Lung (tissue), 12 donors: Measurements from ENCODE around the gene TM4SF5. TPM values are rescaled to one million over a fixed set of nuclear protein-coding genes. Genes with fewer than 3 reads are reported as not detected.

Source experiments
- ATAC-seq: fragments of 200-7000 bp; cut with Tn5 transposase; one replicate; pipeline ENCODE4 v1.9.1; 2020; ENCODE audit warnings: moderate number of reproducible peaks; ENCODE audit not compliant: insufficient read depth, low FRiP score
- DNase-seq, 3 donors: peaks; one replicate each; pipeline ENCODE4 v3.0.0-alpha.2; 2013 to 2017
- H3K27ac ChIP-seq, 2 donors: one replicate each; pipeline ENCODE4 v1.5.1; 2013; ENCODE audit warnings: mild to moderate bottlenecking in 2 of 2, moderate library complexity in 2 of 2, control low read depth in 1 of 2, inconsistent platforms in 1 of 2, low read depth in 1 of 2, low read length in 1 of 2
- H3K27me3 ChIP-seq, 3 donors: one replicate each; pipeline ENCODE4 v1.5.1; 2013; ENCODE audit warnings: low read length in 2 of 3; ENCODE audit not compliant: control insufficient read depth in 3 of 3, insufficient read depth in 3 of 3
- H3K36me3 ChIP-seq, 4 donors: one replicate each; pipeline ENCODE4 v1.5.1; 2013; ENCODE audit warnings: low read length in 4 of 4, mild to moderate bottlenecking in 1 of 4, moderate library complexity in 1 of 4; ENCODE audit not compliant: control insufficient read depth in 4 of 4, insufficient read depth in 4 of 4
- H3K4me1 ChIP-seq, 5 donors: one replicate each; pipeline ENCODE4 v1.5.1; 2013; ENCODE audit warnings: low read length in 5 of 5, mild to moderate bottlenecking in 2 of 5, moderate library complexity in 1 of 5; ENCODE audit not compliant: control insufficient read depth in 5 of 5, insufficient read depth in 5 of 5
- H3K4me3 ChIP-seq: one replicate; pipeline ENCODE4 v1.5.1; 2013; ENCODE audit warnings: mild to moderate bottlenecking, control low read depth, moderate library complexity
- H3K9ac ChIP-seq, 2 donors: one replicate each; pipeline ENCODE4 v1.5.1; 2013; ENCODE audit warnings: low read length in 2 of 2, control low read depth in 1 of 2; ENCODE audit not compliant: insufficient read depth in 1 of 2
- H3K9me3 ChIP-seq, 4 donors: one replicate each; pipeline ENCODE4 v1.5.1; 2013; ENCODE audit warnings: low read length in 3 of 4, mild to moderate bottlenecking in 1 of 4, moderate library complexity in 1 of 4; ENCODE audit not compliant: control insufficient read depth in 4 of 4, insufficient read depth in 3 of 4
- CTCF ChIP-seq: IDR thresholded peaks from 2 replicates; pipeline ENCODE4 v1.5.1; 2012; ENCODE audit warnings: mild to moderate bottlenecking; ENCODE audit errors: control extremely low read depth, extremely low read depth
- WGBS, 2 donors: extraction: QIAGEN DNeasy Blood & Tissue Kit; methylation state at CpG; one replicate each; pipeline ENCODE4 v1.1.7; 2013; 5-methylcytosine and 5-hydroxymethylcytosine counted together
- polyA plus RNA-seq, 2 donors: library from polyadenylated mRNA; stranded (reverse); fragments of 200-250 nt; gene quantifications; one replicate each; pipeline ENCODE4 v1.2.1, GENCODE V29; 2013
- total RNA-seq, 2 donors: library from RNA; depleted of rRNA in 1 of 2; stranded (reverse); fragments of >200 nt in 1 of 2; gene quantifications; one replicate each; pipeline ENCODE4 v1.2.1, GENCODE V29; 2014 to 2021
- donor health status: control.
- donor health status: control.
- donor health status: Bipolar disorder and iron deficiency.
- donor health status: healthy.
- donor health status: DM: yes; HTN: yes; CAD: no.

Gene TM4SF5
- total and polyA plus RNA-seq, 4 donors: not detected

DNA sequence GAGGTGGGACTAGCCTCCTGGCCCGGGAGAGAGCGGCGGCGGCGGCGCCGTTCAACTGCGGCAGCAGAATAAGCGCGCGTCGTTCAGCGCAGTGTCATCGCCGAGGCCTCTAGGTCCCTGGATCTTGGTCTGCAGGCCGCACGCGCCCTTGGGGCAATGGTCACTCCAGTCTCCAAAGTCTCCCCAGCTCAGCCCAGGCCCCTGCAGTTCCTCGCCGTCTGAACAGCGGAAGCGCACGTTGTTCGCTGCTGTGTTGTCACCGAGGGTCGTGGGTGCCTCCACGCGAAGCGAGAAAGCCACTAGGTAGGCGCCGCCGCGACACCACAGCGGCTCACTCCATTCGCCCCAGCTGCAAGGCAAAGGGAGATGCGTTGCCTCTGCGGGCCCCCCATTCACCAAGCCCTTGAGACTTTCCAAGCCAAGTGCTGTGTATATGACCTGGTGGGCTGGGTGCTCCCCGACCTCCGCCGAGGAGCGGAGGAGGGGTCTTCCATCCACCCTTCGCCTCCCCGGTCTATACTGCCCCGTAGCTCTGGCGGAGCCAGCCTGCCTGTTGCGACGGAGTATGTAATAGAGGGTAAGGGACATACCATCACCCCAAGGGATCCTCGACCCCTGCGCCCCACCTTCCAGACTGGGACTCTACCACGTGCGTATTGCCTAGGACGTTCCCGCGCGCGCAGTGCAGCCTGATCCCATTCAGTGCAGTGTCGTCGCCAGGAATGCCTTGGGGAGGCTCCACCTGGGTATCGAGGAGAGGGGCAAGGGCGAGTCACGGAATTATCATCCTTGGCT lies 13.8 kb downstream of the TM4SF5 start:
- DNase-seq (no peak), ATAC-seq (no peak)
- H3K36me3 ChIP-seq: no peaks in the 10 kb centered on the region
- H3K27me3 ChIP-seq: peaks cover 0 to 47% (median 33%) of the 10 kb centered on the region in 3 donors
- no peak for TF ChIP-seq CTCF
- 7 to 12% methylated on average over 55 to 61 of the region's 61 CpGs for WGBS, 2 donors
- peaks cover 4 to 32% (median 14%) of the 10 kb centered on the region in 5 donors for H3K4me1 ChIP-seq
- H3K9me3 ChIP-seq: peaks cover 0 to 2% (median 0%) of the 10 kb centered on the region in 4 donors
- no peak overlapping the region for H3K4me3 ChIP-seq
- H3K9ac ChIP-seq: no peak overlapping the region
- no peak overlapping the region for H3K27ac ChIP-seq

DNA sequence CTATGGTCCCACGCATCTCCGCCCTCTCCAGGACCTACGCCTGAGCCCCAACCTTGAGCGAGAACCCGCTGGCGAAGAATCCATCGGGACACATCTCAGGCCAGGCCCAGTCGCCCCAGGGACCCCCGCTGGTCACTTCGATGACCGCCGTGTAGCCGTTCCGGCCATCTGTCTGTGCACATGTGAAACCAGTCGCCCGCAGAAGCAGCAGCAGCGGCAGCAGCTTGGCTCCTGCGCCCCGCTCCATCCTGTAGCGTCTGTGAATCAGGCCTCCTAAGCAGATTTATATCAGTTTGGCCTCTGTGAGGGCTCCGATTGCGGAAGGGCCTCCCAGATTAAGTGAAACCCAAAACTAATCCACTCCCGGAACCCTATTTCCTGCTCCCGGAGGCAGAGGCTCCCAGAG lies 14.4 kb downstream of the TM4SF5 start, which contains the start of gene VMO1:
VMO1 (minus strand) TSS at position 259 of the 406 bp plus-strand sequence; CDS start at position 247, 12 bp downstream.
- no peak for ATAC-seq

DNA sequence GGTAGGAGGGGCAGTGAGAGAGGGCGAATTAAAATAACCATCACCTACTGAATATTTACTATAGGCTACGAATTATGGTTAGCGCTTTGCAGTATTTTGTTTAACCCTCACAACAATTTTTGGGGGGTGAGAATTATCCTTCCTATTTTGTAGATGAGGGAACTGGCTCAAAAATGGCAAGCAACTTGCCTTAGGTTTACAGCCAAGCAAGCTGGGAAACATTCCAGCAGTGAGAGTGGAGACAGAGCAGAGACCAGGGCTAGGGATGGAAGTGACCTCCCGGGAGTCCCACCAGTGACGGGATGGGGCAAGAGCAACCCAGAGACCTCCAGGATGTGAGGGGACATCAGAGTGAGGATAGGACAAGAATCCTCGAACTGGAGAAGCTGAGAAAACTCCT lies 14.8 kb downstream of the TM4SF5 start:
- Histone ChIP-seq H3K9me3 (peaks cover 0 to 2% (median 0%) of the 10 kb centered on the region in 4 donors), H3K4me3 (no peak overlapping the region), H3K27me3 (peaks cover 0 to 44% (median 33%) of the 10 kb centered on the region in 3 donors), H3K36me3 (no peaks in the 10 kb centered on the region), H3K27ac (no peak overlapping the region), H3K4me1 (peaks cover 4 to 33% (median 17%) of the 10 kb centered on the region in 5 donors), H3K9ac (no peak overlapping the region)
- no peak for TF ChIP-seq CTCF
- 14 to 17% methylated on average over 6 of the region's 6 CpGs for WGBS, 2 donors
- ATAC-seq: no peak
- no peak for DNase-seq

More for the DNA sequence above, 14.4 kb downstream of the TM4SF5 start, which contains the start of gene VMO1:
- H3K36me3 ChIP-seq: no peaks in the 10 kb centered on the region
- no peak for TF ChIP-seq CTCF
- no peak within 1 kb of the TSS for H3K9ac ChIP-seq
- H3K4me1 ChIP-seq: peaks cover 4 to 33% (median 17%) of the 10 kb centered on the region in 5 donors
- no peak for DNase-seq
- H3K27me3 ChIP-seq: peaks cover 0 to 44% (median 33%) of the 10 kb centered on the region in 3 donors
- WGBS, 2 donors: 6 to 8% methylated on average over 24 of the region's 24 CpGs
- H3K27ac ChIP-seq: no peak within 1 kb of the TSS
- H3K4me3 ChIP-seq: no peak within 1 kb of the TSS
- H3K9me3 ChIP-seq: peaks cover 0 to 2% (median 0%) of the 10 kb centered on the region in 4 donors
